ENCODE data around the gene GAL3ST2. TPM values are rescaled to one million over a fixed set of nuclear protein-coding genes. Genes with fewer than 3 reads are reported as not detected.

Gene GAL3ST2
- polyA plus RNA-seq, 1 of the 3 experiments (the other 2 are of a cell fraction) = 0.15 TPM

GRCh38 chr2:241810307-241811200 is 33.9 kb downstream of the GAL3ST2 start:
- no peaks in the 10 kb centered on the region for H3K36me3 ChIP-seq (replicated peaks in 1 of 2; ENCODE audit: control insufficient read depth in 1 of 2, insufficient read depth in 2 of 2, low read length in 1 of 2)
- H3K27me3 ChIP-seq (ENCODE audit: insufficient read depth) = no peaks in the 10 kb centered on the region
- no peak overlapping the region for H3K9ac ChIP-seq
- H3K27ac ChIP-seq (ENCODE audit: low read depth in 2 of 2, low read length in 1 of 2) = peak overlapping the region in 1 of 2 experiments; percentile 47; a peak in 2 of 4 replicates
- 65% methylated on average over 7 of the region's 28 CpGs for WGBS (ENCODE audit: low lambda C conversion rate)
- no peaks in the 10 kb centered on the region for H3K9me3 ChIP-seq
- H3K79me2 ChIP-seq (ENCODE audit: insufficient read depth) = no peaks in the 10 kb centered on the region
- POLR2A ChIA-PET = interaction anchor here (1.4 kb wide), 1 partner anchor 108 kb away, joined by 3 read pairs; no protein-coding TSS in a partner anchor
- H2AFZ ChIP-seq (ENCODE audit: low read depth) = no peak overlapping the region
- TF ChIP-seq TAF1 (IDR thresholded peaks at IDR 0.05; ENCODE audit: borderline replicate concordance, low read depth, low read length) (no peak), RAD21 (IDR thresholded peaks at IDR 0.05; ENCODE audit: low read length) (no peak), FOXM1 (IDR thresholded peaks at IDR 0.05; ENCODE audit: low read depth) (no peak), USF2 (IDR thresholded peaks at IDR 0.05; ENCODE audit: borderline replicate concordance, low read depth, low read length) (no peak), RFX5 (IDR thresholded peaks at IDR 0.05; ENCODE audit: low read length) (no peak), TEAD4 (IDR thresholded peaks at IDR 0.05; ENCODE audit: borderline replicate concordance, insufficient read depth) (no peak), YY1 (IDR thresholded peaks at IDR 0.05; ENCODE audit: low read depth) (no peak), MEF2A (IDR thresholded peaks at IDR 0.05; ENCODE audit: borderline replicate concordance, low read depth) (no peak), PBX3 (IDR thresholded peaks at IDR 0.05) (no peak), ZBTB33 (IDR thresholded peaks at IDR 0.05; ENCODE audit: borderline replicate concordance, low read depth) (no peak), POLR2AphosphoS5 (IDR thresholded peaks at IDR 0.05; ENCODE audit: low read depth, low read length) (no peak), NFIC (IDR thresholded peaks at IDR 0.05; ENCODE audit: borderline replicate concordance) (no peak), RCOR1 (IDR thresholded peaks at IDR 0.05; ENCODE audit: low read length) (no peak), RXRA (IDR thresholded peaks at IDR 0.05; ENCODE audit: borderline replicate concordance, low read depth) (no peak), NRF1 (IDR thresholded peaks at IDR 0.05; ENCODE audit: low read depth, low read length) (no peak), USF1 (IDR thresholded peaks at IDR 0.05; ENCODE audit: borderline replicate concordance, low read depth) (no peak), REST (IDR thresholded peaks at IDR 0.05; ENCODE audit: low read depth, low read length) (no peak), SMC3 (IDR thresholded peaks at IDR 0.05; ENCODE audit: low read depth, low read length) (no peak), ELF1 (IDR thresholded peaks at IDR 0.05) (no peak), JUND (IDR thresholded peaks at IDR 0.05) (no peak)
- CTCF ChIA-PET = interaction anchor here (0.7 to 1.6 kb wide), 4 partner anchors 27 to 529 kb away, joined by 3 to 4 read pairs (median 3); no protein-coding TSS in a partner anchor
- H3K4me1 ChIP-seq (ENCODE audit: control insufficient read depth in 1 of 2, insufficient read depth in 2 of 2, low read depth in 1 of 2, low read length in 1 of 2) = peaks cover 0 to 37% of the 10 kb centered on the region in 2 experiments; a peak in 3 of 4 replicates
- no peak overlapping the region for H3K4me2 ChIP-seq
- no peak overlapping the region for H3K4me3 ChIP-seq (ENCODE audit: low read depth in 2 of 2, low read length in 1 of 2)
- no peaks in the 10 kb centered on the region for H3K9me2 ChIP-seq
- no peaks in the 10 kb centered on the region for H3F3A ChIP-seq (replicated peaks; ENCODE audit: insufficient read depth)
- DNase-seq = peak; percentile 61
- no peaks in the 10 kb centered on the region for H4K20me1 ChIP-seq (ENCODE audit: insufficient read depth)
